Stimulated activated CD4-positive, alpha-beta T cell treated with anti-CD3 and anti-CD28 coated beads, Interleukin-4, amount 100 ng/mL, for 48 hours (primary cell): ENCODE measurements around the gene ZSWIM7.
A peak's percentile ranks its signal among the peaks of the same experiment; 100 is the strongest.

ENCODE experiments used
- DNase-seq, 2 donors: peaks; one replicate each; pipeline ENCODE4 v3.0.0-alpha.2; 2020; ENCODE audit warnings: low read depth in 2 of 2

ZSWIM7 gene, protein sequence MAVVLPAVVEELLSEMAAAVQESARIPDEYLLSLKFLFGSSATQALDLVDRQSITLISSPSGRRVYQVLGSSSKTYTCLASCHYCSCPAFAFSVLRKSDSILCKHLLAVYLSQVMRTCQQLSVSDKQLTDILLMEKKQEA

DNA sequence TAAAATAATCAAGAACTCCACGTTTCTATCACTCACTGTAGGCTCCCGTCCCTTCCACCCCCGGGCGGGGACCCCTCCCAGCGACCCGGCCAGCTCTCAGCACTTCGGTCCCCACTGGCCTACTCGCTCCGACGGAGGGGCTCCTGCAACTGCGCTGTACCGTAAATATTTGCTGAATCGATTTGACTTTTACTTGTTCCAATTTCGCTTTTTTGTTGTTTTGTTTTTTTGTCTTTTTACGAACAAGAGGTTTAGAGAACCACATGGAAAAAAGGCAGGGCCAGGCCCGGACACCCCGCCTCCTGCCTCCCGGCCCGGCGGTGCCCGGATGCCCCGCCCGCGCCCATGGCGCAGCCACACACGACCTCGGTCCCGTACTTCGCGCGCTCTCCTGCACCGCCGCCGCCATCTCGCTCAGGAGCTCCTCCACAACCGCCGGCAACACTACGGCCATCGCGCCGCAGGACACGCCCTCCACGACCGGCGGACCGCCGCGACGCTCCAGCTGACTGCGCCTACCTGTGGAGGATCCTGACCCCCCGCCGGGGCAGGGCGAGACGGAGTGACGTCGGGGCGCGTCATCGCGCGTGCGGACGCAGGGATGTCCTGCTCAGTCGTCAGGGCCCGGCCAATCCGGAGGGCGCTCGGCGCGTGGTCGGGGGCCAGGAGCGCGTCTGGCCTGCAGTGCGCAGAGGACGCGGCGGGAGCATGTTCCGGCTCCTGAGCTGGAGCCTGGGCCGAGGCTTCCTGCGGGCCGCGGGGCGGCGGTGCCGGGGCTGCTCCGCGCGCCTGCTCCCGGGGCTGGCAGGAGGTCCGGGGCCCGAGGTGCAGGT is at the start of gene ZSWIM7, which contains the start of gene TTC19:
Gene ZSWIM7 (minus strand): TSS at position 564 of the 833 bp plus-strand sequence. CDS start 110 bp downstream, at position 454.
Gene TTC19 (plus strand): TSS at position 684 of the 833 bp plus-strand sequence. CDS start 25 bp downstream, at position 709.
- peak; percentile 89 to 92 for DNase-seq

GRCh38 chr17:16048811-16049449 is 49.4 kb upstream of the ZSWIM7 start:
- no peak for DNase-seq

DNA sequence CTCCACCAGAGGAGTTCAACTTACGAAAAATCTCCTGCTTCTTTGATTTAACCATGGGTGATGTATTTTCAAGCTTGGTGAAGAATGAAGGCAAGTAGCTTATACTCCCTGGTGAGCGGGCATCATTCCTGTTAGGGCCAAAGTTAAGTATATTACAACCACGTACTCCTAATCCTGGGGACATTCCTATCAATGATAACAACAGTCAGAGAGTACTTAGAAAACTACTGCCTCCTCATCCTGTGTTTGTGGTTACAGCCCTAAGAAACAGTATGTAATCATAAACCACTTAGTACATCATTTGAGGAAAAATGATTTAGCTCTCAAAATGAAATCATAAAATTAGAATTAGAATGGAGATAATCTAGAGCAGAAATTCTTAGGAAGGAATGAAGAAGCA is 47.5 kb upstream of the ZSWIM7 start:
- DNase-seq = no peak

- DNase-seq = no peak
Measured at GRCh38 chr17:16044487-16044886, 45.0 kb upstream of the ZSWIM7 start.

DNA sequence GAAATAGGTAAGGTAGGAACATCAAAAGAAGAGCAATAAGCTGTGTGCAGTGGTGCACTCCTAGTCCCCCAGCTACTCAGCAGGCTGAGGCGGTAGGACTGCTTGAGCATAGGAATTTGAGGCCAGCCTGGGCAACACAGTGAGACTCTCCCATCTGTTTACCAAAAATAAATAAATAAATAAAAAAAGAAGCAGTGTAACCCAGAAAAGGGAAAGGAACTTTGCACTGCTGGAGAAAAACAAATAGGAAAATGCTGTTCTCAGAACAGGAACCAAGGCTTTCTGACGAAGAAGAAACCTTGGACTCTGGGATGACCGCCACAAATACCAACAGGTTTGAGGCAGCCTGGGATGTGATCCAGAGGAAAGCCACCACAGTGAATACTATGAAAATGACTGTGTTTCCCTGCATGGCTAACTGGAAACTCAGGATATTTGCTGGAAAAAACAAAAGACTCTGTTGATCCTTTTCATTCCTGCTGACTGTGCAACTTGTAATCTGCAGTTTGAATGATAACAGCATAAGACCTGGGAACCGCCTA is 41.3 kb upstream of the ZSWIM7 start:
- no peak for DNase-seq

DNA sequence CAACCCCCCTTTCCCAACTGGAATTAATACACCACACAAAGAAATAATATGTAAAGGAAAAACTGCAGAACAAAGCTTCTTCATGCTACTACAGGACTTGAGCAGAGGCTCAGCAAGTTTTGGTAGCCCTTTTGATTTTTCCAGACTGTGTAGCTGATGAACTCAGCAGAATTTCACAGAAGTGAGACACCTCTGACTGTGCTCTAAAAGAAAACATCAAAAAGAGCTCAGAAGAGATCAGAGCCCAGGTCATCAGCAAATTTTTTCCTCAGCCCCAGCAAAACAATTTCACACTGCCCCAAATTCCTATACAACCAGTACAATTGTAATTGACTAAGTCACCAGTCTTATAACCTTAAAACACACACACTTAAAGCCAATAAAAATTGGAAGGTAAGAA is 38.1 kb upstream of the ZSWIM7 start:
- DNase-seq = no peak

DNA sequence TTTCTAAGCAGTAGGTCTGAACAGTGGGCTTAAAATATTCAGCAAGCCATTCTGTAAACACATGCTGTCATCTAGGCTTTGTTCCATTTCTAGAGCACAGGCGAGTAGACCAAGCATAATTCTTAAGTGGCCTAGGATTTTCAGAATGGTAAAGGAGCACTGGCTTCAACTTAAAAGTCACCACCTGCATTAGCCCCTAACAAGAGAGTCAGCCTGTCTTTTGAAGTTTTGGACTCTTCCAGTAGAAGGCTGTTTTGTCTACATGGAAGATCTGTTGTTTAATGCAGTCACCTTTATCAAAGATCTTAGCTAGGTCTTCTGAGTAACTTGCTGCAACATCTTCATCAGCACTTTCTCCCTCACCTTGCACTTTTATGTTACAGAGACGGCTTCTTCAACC is 36.8 kb upstream of the ZSWIM7 start:
- DNase-seq = no peak

DNA sequence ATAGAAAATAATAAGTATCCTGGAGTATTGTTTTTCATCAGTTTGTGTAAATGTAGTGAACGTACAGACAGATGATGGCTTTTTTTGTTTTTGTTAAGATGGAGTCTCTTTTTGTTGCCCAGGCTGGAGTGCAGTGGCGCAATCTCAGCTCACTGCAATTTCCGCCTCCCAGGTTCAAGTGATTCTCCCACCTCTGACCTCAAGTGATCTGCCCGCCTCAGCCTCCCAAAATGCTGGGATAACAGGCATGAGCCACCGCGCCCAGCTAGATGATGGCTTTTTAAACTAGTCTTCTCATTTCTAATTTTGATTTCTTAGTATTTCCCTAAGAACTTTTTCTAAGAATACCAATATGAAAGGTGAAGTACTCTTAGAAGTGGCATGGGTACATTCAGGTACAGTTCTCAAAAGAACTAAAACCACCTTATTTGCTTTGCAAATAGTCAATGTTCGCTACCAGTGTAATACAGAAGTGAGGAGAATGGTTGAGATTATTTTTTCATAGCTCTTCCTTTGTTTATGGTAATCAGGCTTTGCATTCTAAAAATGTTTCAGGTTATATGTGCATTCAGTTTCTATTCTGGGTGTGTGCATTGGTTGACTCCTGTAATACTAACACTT is 34.3 kb upstream of the ZSWIM7 start:
- DNase-seq = no peak

DNA sequence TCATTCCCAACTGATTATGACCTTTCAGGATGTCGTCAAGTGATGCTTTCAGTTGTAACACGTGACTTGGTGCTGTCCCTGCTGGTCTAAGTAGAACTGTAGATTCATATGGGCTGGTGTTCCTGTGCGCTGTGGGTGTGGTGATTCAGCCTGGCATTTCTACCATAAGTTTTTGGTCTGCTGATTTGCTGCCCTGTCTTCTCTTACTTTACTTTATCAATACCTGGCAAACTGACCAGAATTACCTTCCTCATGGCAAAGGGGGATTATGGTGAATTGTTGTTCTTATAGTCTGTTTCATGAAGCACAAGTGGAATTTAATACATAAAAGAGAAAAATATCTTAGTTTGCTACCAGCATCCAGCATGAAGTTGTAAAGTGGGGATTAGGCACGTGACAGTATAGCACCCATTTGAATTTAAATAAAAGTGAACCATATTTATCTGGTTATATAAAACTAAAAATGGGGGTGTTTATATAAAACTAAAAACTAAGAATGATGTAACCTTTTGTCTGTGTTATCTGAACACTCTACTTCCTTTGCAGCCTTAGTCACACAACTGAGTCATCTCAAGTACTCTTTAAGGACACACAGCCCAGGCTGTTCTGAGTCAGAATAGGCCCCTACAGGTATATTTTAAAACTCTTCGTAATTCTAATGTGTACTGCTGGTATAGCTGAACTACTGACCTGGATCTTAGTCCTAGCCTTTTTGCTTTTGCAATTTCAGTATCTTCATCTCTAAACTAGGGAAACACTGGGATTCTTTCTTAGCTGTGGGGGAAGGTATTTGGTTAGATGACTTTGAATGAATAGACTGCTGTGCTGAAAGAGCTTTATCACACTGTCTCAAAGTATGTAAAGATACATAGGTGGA is 28.4 kb upstream of the ZSWIM7 start:
- DNase-seq = peak; percentile 21 to 50

GRCh38 chr17:16026895-16027294 is 27.4 kb upstream of the ZSWIM7 start:
- no peak for DNase-seq

- no peak for DNase-seq
Measured at GRCh38 chr17:16025202-16025601, 25.7 kb upstream of the ZSWIM7 start.

DNA sequence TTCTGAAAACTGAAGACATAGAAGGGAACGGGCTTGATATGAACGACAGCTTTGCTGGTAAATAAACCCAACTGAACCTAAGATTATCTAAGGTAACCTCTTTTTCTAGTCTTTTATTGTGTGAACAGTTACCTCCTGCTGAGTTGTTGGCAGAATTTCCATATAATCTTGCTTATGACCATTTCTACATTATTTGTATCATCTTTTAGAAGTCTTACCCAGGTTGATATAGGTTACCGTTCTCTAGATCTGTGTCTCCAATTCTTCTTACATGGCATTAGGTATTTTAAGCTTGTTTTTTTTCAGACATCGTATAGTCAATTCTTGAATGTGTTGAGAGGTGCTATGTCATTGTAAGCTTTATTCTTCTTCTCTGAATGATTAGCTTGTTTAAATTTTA is 24.4 kb upstream of the ZSWIM7 start:
- DNase-seq = no peak

GRCh38 chr17:16019347-16019746 is 19.8 kb upstream of the ZSWIM7 start:
- DNase-seq = no peak

DNA sequence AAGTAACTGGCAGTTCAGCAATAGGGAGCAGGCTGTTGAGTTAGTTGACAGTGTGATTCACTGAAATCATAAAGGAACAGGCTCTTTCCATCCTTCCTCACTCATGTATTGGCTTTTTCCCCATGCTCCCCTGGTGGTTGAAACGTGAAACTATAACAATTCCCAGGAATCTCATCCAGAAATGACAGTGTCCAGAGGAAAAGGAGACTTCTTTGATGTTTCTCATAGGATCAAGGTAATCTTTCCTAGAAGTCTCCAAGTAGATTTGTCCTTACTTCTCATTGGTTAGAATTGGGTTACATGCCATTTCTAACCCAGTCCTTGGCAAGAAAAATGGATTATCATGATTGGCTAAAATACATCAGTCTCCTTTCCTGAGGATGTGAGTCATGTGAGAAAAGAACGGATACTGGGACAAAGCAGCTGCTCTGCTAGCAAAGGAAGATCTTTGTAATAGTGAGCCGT is 14.5 kb upstream of the ZSWIM7 start:
- DNase-seq = no peak

DNA sequence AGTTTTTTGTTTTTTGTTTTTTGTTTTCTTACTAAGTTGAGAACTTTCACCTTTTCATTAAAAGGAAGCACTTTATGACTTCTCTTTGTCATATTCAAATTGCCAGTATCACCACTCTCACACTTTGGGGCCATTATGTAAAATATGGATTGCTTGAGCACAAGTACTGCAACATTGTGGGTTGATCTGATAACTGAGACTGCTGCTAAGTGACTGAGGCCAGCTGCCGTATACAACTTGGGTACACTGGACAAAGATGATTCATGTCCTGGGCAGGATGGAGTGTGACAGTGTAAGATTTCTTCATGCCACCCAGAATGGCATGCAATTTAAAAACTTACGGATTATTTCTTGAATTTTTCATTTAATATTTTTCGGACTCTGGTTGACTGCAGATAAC is 7.9 kb upstream of the ZSWIM7 start:
- no peak for DNase-seq

DNA sequence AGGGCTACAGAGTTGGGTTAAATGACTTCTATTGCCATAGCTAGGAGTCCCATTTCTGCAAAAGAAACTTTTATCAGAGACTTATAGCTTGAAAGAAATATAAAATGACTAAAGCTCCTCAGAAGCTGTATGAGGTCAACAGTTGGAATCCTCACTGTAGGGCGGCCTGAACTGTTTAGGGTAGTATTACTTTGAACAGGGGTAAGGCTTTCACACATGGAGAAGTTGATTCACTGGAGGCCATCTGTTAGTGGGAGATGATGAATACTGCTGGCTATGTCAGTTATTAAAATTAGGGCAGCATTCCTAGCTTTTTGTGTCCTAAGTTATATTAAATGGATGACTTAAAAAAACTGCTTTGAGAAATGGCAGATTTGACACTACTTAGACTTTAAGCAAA is 6.1 kb upstream of the ZSWIM7 start:
- DNase-seq = no peak

DNA sequence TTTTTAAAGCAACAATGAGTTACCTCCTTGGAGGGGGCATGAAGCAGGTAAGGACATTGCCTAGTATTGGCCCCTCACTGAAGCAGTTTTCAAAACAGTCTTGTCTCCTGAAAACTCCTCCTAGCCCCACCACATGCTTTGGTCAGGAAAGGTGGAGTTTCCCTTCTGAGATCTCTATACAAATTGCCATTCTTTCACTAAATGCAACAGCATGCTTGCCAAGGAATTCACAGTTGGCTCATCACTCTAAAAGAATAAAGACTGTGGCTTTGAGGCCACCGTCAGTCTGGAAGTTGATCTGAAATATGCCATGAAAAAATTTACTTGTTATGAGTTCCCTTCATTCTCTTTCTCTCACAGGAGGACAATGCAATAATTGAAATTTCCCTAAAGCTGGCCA is 4.3 kb upstream of the ZSWIM7 start:
- DNase-seq = no peak

GRCh38 chr17:16002708-16003260 is 3.3 kb upstream of the ZSWIM7 start:
- no peak for DNase-seq

- no peak for DNase-seq
Measured at GRCh38 chr17:16001226-16001897, 1.9 kb upstream of the ZSWIM7 start.
